22Rv1 (cell line): Measurements from ENCODE around the gene KRT40.

Source experiments
- ZFX ChIP-seq: fragments of 450-650 bp; IDR thresholded peaks from 2 replicates; pipeline ENCODE4 v1.6.1; 2017; ENCODE audit warnings: antibody characterized with exemption, borderline replicate concordance
- TF ChIP-seq, protein P1 (sequence below): fragments of 450-650 bp; IDR thresholded peaks from 2 replicates; pipeline ENCODE4 v1.5.1; 2017; ENCODE audit warnings: mild to moderate bottlenecking

DNA sequence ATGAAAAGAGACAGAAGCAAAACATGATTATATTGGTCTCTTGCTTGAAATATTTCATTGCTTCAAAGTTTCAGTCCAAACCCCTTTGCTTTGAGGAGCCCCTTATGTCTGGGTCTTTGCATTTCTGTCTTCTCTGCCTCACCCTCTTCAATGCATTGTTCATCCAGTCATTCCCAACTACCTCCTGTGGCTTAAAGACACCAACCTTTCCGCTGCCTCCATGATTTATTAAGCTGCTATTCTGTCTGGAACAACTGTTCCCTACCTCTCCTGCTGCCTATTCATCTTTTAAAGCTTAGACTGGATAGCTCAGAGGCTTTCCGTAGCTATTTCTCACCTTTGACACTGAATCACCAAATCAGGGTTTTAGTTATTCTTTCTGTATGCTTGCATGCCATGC lies 13.2 kb upstream of the KRT40 start:
- no peak for TF ChIP-seq ZFX
- TF ChIP-seq, protein P1, sequence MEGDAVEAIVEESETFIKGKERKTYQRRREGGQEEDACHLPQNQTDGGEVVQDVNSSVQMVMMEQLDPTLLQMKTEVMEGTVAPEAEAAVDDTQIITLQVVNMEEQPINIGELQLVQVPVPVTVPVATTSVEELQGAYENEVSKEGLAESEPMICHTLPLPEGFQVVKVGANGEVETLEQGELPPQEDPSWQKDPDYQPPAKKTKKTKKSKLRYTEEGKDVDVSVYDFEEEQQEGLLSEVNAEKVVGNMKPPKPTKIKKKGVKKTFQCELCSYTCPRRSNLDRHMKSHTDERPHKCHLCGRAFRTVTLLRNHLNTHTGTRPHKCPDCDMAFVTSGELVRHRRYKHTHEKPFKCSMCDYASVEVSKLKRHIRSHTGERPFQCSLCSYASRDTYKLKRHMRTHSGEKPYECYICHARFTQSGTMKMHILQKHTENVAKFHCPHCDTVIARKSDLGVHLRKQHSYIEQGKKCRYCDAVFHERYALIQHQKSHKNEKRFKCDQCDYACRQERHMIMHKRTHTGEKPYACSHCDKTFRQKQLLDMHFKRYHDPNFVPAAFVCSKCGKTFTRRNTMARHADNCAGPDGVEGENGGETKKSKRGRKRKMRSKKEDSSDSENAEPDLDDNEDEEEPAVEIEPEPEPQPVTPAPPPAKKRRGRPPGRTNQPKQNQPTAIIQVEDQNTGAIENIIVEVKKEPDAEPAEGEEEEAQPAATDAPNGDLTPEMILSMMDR: no peak
